H9 (cell line): ENCODE measurements around the gene TMC2. TPM values are rescaled to one million over a fixed set of nuclear protein-coding genes. Genes with fewer than 3 reads are reported as not detected.

Experiments used
- DNase-seq: peaks from one replicate; pipeline ENCODE4 v3.0.0-alpha.2; 2017
- H2AFZ ChIP-seq: one replicate; pipeline ENCODE4 v1.6.1; 2013; ENCODE audit warnings: mild to moderate bottlenecking, low read length, control low read depth, moderate library complexity
- H2AK5ac ChIP-seq: 2 replicates; pipeline ENCODE4 v1.6.1; 2013; ENCODE audit warnings: low read length, control low read depth, mixed read lengths; ENCODE audit not compliant: insufficient read length
- H2BK120ac ChIP-seq: one replicate; pipeline ENCODE4 v1.6.1; 2013; ENCODE audit warnings: low read depth, mild to moderate bottlenecking, low read length, control low read depth, inconsistent platforms; ENCODE audit not compliant: poor library complexity, severe bottlenecking
- H2BK12ac ChIP-seq: 2 replicates; pipeline ENCODE4 v1.6.1; 2013; ENCODE audit warnings: low read length, control low read depth, mixed read lengths, low read depth; ENCODE audit not compliant: insufficient read length
- H2BK15ac ChIP-seq: 2 replicates; pipeline ENCODE4 v1.6.1; 2013; ENCODE audit warnings: low read depth, low read length, control low read depth
- H2BK20ac ChIP-seq: one replicate; pipeline ENCODE4 v1.6.1; 2013; ENCODE audit warnings: low read depth, mild to moderate bottlenecking, low read length, control low read depth, inconsistent platforms; ENCODE audit not compliant: poor library complexity, severe bottlenecking
- H2BK5ac ChIP-seq: 2 replicates; pipeline ENCODE4 v1.6.1; 2013; ENCODE audit warnings: low read length, control low read depth, mixed read lengths; ENCODE audit not compliant: insufficient read length
- H3K14ac ChIP-seq: 2 replicates; pipeline ENCODE4 v1.6.1; 2013; ENCODE audit warnings: low read length, control low read depth; ENCODE audit not compliant: insufficient read depth
- H3K18ac ChIP-seq: 2 replicates; pipeline ENCODE4 v1.6.1; 2013; ENCODE audit warnings: low read depth, mild to moderate bottlenecking, mixed read lengths, low read length, control low read depth; ENCODE audit not compliant: insufficient read length
- H3K23ac ChIP-seq: 2 replicates; pipeline ENCODE4 v1.6.1; 2013; ENCODE audit warnings: low read length, control low read depth, mixed read lengths, low read depth; ENCODE audit not compliant: insufficient read length
- H3K23me2 ChIP-seq: 2 replicates; pipeline ENCODE4 v1.6.1; 2013; ENCODE audit warnings: low read depth, mild to moderate bottlenecking, mixed read lengths, low read length, control low read depth; ENCODE audit not compliant: insufficient read length, poor library complexity, severe bottlenecking
- H3K27ac ChIP-seq: 2 replicates; pipeline ENCODE4 v1.5.1; 2013; ENCODE audit warnings: low read length, control low read depth, mixed read lengths, low read depth; ENCODE audit not compliant: insufficient read length
- H3K27me3 ChIP-seq: 2 replicates; pipeline ENCODE4 v1.6.1; 2013; ENCODE audit warnings: low read length, control low read depth, inconsistent platforms; ENCODE audit not compliant: insufficient read depth
- H3K4ac ChIP-seq: 2 replicates; pipeline ENCODE4 v1.6.1; 2013; ENCODE audit warnings: low read depth, mild to moderate bottlenecking, control low read depth, inconsistent platforms, low read length, moderate library complexity
- H3K4me1 ChIP-seq: 2 replicates; pipeline ENCODE4 v1.6.1; 2013; ENCODE audit warnings: low read length, control low read depth, inconsistent platforms; ENCODE audit not compliant: insufficient read depth
- H3K4me2 ChIP-seq: 2 replicates; pipeline ENCODE4 v1.6.1; 2013; ENCODE audit warnings: low read length, control low read depth, mixed read lengths; ENCODE audit not compliant: insufficient read length, insufficient read depth
- H3K56ac ChIP-seq: 2 replicates; pipeline ENCODE4 v1.6.1; 2013; ENCODE audit warnings: low read depth, mild to moderate bottlenecking, mixed read lengths, low read length, control low read depth; ENCODE audit not compliant: insufficient read length
- H3K79me1 ChIP-seq: 2 replicates; pipeline ENCODE4 v1.6.1; 2013; ENCODE audit warnings: low read depth, mild to moderate bottlenecking, moderate library complexity, low read length, control low read depth, inconsistent platforms; ENCODE audit not compliant: insufficient read depth, poor library complexity, severe bottlenecking
- H3K79me2 ChIP-seq: 2 replicates; pipeline ENCODE4 v1.6.1; 2013; ENCODE audit warnings: low read length, control low read depth, inconsistent platforms; ENCODE audit not compliant: insufficient read depth
- H3K9ac ChIP-seq: 2 replicates; pipeline ENCODE4 v1.6.1; 2013; ENCODE audit warnings: low read length, control low read depth, mixed read lengths; ENCODE audit not compliant: insufficient read length; ENCODE audit errors: extremely low read depth
- H3K9me3 ChIP-seq: one replicate; pipeline ENCODE4 v1.6.1; 2013; ENCODE audit warnings: low read depth, low read length, inconsistent platforms; ENCODE audit not compliant: control insufficient read depth
- H3T11ph ChIP-seq: one replicate; pipeline ENCODE4 v1.6.1; 2013; ENCODE audit warnings: mild to moderate bottlenecking, low read length, control low read depth, inconsistent platforms
- H4K20me1 ChIP-seq: one replicate; pipeline ENCODE4 v1.6.1; 2013; ENCODE audit not compliant: control insufficient read depth, insufficient read length, insufficient read depth
- H4K5ac ChIP-seq: 2 replicates; pipeline ENCODE4 v1.6.1; 2013; ENCODE audit warnings: low read depth, mild to moderate bottlenecking, mixed read lengths, low read length, control low read depth; ENCODE audit not compliant: insufficient read length
- H4K8ac ChIP-seq: replicated peaks from 2 replicates; pipeline ENCODE4 v1.6.1; 2013; ENCODE audit warnings: low read length, control low read depth, mixed read lengths, low read depth; ENCODE audit not compliant: insufficient read length
- H4K91ac ChIP-seq: 2 replicates; pipeline ENCODE4 v1.6.1; 2013; ENCODE audit warnings: low read depth, mild to moderate bottlenecking, moderate library complexity, mixed read lengths, low read length, control low read depth; ENCODE audit not compliant: insufficient read length
- H3K27ac Mint-ChIP-seq, 3 experiments: 2 replicates in 2 of 3; 3 replicates in 1 of 3; pipeline ENCODE4 v1.8.0; 2020 to 2021; ENCODE audit warnings: mixed read lengths in 3 of 3, mild to moderate bottlenecking in 1 of 3, moderate library complexity in 1 of 3
- H3K27me3 Mint-ChIP-seq: 2 replicates; pipeline ENCODE4 v1.8.0; 2021; ENCODE audit warnings: low read depth, mild to moderate bottlenecking, moderate library complexity, mixed read lengths
- H3K36me3 Mint-ChIP-seq, 3 experiments: 2 replicates in 2 of 3; 3 replicates in 1 of 3; pipeline ENCODE4 v1.8.0; 2020 to 2021; ENCODE audit warnings: low read depth in 3 of 3, mixed read lengths in 3 of 3; ENCODE audit not compliant: insufficient read depth in 1 of 3
- H3K4me1 Mint-ChIP-seq, 2 experiments: 2 replicates each; pipeline ENCODE4 v1.8.0; 2020; ENCODE audit warnings: mixed read lengths in 2 of 2
- H3K4me3 Mint-ChIP-seq, 2 experiments: 2 replicates in 1 of 2; 3 replicates in 1 of 2; pipeline ENCODE4 v1.8.0; 2020 to 2021; ENCODE audit warnings: mild to moderate bottlenecking in 2 of 2, mixed read lengths in 2 of 2, moderate library complexity in 1 of 2
- H3K9me3 Mint-ChIP-seq, 2 experiments: 2 replicates in 1 of 2; 3 replicates in 1 of 2; pipeline ENCODE4 v1.8.0; 2020; ENCODE audit warnings: mild to moderate bottlenecking in 2 of 2, mixed read lengths in 2 of 2, moderate library complexity in 1 of 2
- WGBS: extraction: QIAGEN DNeasy Blood & Tissue Kit; methylation state at CpG from one replicate; pipeline ENCODE4 v1.1.7; 2013; ENCODE audit warnings: missing lambda C conversion rate, low lambda C conversion rate, mixed read lengths; ENCODE audit not compliant: insufficient read length; ENCODE audit errors: extremely low coverage; 5-methylcytosine and 5-hydroxymethylcytosine counted together
- total RNA-seq: library from RNA; stranded (reverse); gene quantifications from 2 replicates; pipeline ENCODE4 v1.2.1, GENCODE V29; 2021
- TF ChIP-seq, protein P1 (sequence below): fragments of 200-600 bp; sonication (generic); conservative IDR thresholded peaks from 3 replicates; pipeline ENCODE4 v1.8.0; 2021; ENCODE audit warnings: antibody characterized with exemption, mild to moderate bottlenecking

Gene TMC2
- total RNA-seq, 1 experiment from 2014 or later = not detected

- H3K56ac ChIP-seq = no peak overlapping the region
- TF ChIP-seq, protein P1, sequence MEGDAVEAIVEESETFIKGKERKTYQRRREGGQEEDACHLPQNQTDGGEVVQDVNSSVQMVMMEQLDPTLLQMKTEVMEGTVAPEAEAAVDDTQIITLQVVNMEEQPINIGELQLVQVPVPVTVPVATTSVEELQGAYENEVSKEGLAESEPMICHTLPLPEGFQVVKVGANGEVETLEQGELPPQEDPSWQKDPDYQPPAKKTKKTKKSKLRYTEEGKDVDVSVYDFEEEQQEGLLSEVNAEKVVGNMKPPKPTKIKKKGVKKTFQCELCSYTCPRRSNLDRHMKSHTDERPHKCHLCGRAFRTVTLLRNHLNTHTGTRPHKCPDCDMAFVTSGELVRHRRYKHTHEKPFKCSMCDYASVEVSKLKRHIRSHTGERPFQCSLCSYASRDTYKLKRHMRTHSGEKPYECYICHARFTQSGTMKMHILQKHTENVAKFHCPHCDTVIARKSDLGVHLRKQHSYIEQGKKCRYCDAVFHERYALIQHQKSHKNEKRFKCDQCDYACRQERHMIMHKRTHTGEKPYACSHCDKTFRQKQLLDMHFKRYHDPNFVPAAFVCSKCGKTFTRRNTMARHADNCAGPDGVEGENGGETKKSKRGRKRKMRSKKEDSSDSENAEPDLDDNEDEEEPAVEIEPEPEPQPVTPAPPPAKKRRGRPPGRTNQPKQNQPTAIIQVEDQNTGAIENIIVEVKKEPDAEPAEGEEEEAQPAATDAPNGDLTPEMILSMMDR = no peak
- H3K27me3 ChIP-seq = no peaks in the 10 kb centered on the region
- Mint-ChIP-seq H3K27ac (peak overlapping the region in 1 of 3 experiments; percentile 84; a peak in 2 of 7 replicates), H3K4me3 (peak overlapping the region; percentile 88 to 93; a peak in 4 of 5 replicates), H3K9me3 (no peaks in the 10 kb centered on the region), H3K36me3 (peaks cover 58 to 80% (median 75%) of the 10 kb centered on the region in 3 experiments), H3K27me3 (peaks cover 3% of the 10 kb centered on the region; the same call in 1 of the 2 replicates), H3K4me1 (peaks cover 15 to 22% of the 10 kb centered on the region in 2 experiments)
- H2BK20ac ChIP-seq = no peak overlapping the region
- H3K4ac ChIP-seq = no peak overlapping the region
- no peak overlapping the region for H2BK5ac ChIP-seq
- H3K27ac ChIP-seq = no peak overlapping the region
- no peak for DNase-seq
- no peak overlapping the region for H4K5ac ChIP-seq
- H3K4me2 ChIP-seq = no peak overlapping the region
- H3K14ac ChIP-seq = no peak overlapping the region
- H4K20me1 ChIP-seq = no peaks in the 10 kb centered on the region
- H2BK120ac ChIP-seq = no peak overlapping the region
- H4K91ac ChIP-seq = no peak overlapping the region
- no peak overlapping the region for H3T11ph ChIP-seq
- peaks cover 17% of the 10 kb centered on the region for H3K79me2 ChIP-seq
- no peak overlapping the region for H2AK5ac ChIP-seq
- peaks cover 9% of the 10 kb centered on the region for H3K23me2 ChIP-seq
- no peak overlapping the region for H4K8ac ChIP-seq
- no peak overlapping the region for H3K23ac ChIP-seq
- no CpG with 5 or more reads among the region's 17 CpGs for WGBS
- no peak overlapping the region for H2BK15ac ChIP-seq
- H2AFZ ChIP-seq = no peak overlapping the region
- H3K79me1 ChIP-seq = peaks cover 11% of the 10 kb centered on the region
- no peak overlapping the region for H2BK12ac ChIP-seq
- no peak overlapping the region for H3K9ac ChIP-seq
- H3K18ac ChIP-seq = no peak overlapping the region
- no peaks in the 10 kb centered on the region; the same call in 1 of the 2 replicates for H3K4me1 ChIP-seq
- H3K9me3 ChIP-seq = no peaks in the 10 kb centered on the region
Observed at GRCh38 chr20:2655331-2656116, 119.2 kb downstream of the TMC2 start.
